MCF 10A (cell line): ENCODE results near the gene ADAM10. TPM values are rescaled to one million over a fixed set of nuclear protein-coding genes. Genes with fewer than 3 reads are reported as not detected.

Experiments
- BruUV-seq: library from RNA; stranded (reverse); fragments of 400-500 nt; replicated peaks from 2 replicates; lab custom pipeline; 2021; lab: Mats Ljungman, UMichigan
- CTCF ChIA-PET: fragments of 300-600 bp; sonication (Branson Sonifier 250); formaldehyde crosslinking; extraction: SDS; loops from one replicate; lab custom pipeline; 2021; ENCODE audit warnings: antibody characterized with exemption, inconsistent platforms; lab: Yijun Ruan, JAX
- POLR2A ChIA-PET: fragments of 300-600, 350-650 bp; sonication (Branson Sonifier 250); formaldehyde crosslinking; extraction: SDS; loops from one replicate; lab custom pipeline; 2020; ENCODE audit warnings: antibody characterized with exemption, inconsistent platforms; lab: Yijun Ruan, JAX
- DNase-seq: peaks from one replicate; pipeline ENCODE4 v3.0.0-alpha.2; 2018; ENCODE audit not compliant: unreplicated experiment
- H3K27ac Mint-ChIP-seq: one replicate; pipeline ENCODE4 v1.8.0; 2022; ENCODE audit warnings: mild to moderate bottlenecking, low read depth, mixed read lengths; ENCODE audit not compliant: unreplicated experiment
- H3K27me3 Mint-ChIP-seq: one replicate; pipeline ENCODE4 v1.8.0; 2022; ENCODE audit warnings: mixed read lengths; ENCODE audit not compliant: insufficient read depth, unreplicated experiment
- H3K36me3 Mint-ChIP-seq: one replicate; pipeline ENCODE4 v1.8.0; 2022; ENCODE audit warnings: mild to moderate bottlenecking, moderate library complexity, mixed read lengths; ENCODE audit not compliant: insufficient read depth, unreplicated experiment
- H3K4me1 Mint-ChIP-seq: one replicate; pipeline ENCODE4 v1.8.0; 2022; ENCODE audit warnings: mixed read lengths; ENCODE audit not compliant: insufficient read depth, unreplicated experiment
- H3K4me3 Mint-ChIP-seq: one replicate; pipeline ENCODE4 v1.8.0; 2022; ENCODE audit warnings: mild to moderate bottlenecking, moderate library complexity, mixed read lengths; ENCODE audit not compliant: unreplicated experiment
- H3K9me3 Mint-ChIP-seq: one replicate; pipeline ENCODE4 v1.8.0; 2022; ENCODE audit warnings: mixed read lengths; ENCODE audit not compliant: unreplicated experiment
- intact Hi-C: fragments of 100-400 bp; cut with micrococcal nuclease; formaldehyde crosslinking; loops from 2 replicates; pipeline ENCODE4 v1.14.1; 2022
- total RNA-seq: library from RNA; stranded (reverse); gene quantifications from 2 replicates; pipeline ENCODE4 v1.2.3, GENCODE V29; 2022
- TF ChIP-seq, protein P1 (sequence below): fragments of 200-600 bp; IDR thresholded peaks from one replicate; pipeline ENCODE4 v1.8.0; 2022; ENCODE audit warnings: antibody characterized with exemption, mild to moderate bottlenecking; ENCODE audit not compliant: unreplicated experiment

The ADAM10 gene
- total RNA-seq, 1 experiment from 2014 or later, result 87.5 TPM

DNA sequence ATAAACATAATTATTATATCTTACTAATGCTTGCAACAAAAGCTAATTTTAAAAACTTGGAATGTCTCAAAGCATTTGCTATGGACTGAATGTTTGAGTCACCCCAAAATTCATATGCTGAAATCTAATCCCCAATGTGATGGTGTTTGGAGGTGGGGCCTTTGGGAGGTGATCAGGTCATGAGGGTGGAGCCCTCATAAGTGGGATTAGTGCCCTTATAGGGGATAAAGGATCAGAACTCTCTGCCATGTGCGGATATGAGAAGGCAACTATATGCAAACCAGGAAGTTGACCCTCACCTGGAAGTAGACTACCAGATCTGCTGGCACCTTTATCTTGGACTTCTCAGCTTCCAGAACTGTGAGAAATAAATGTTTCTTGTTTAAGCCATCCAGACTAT, 180.1 kb downstream of the ADAM10 start:
- CTCF ChIA-PET, result no interaction called here
- Mint-ChIP-seq H3K9me3 (no peaks in the 10 kb centered on the region), H3K36me3 (no peaks in the 10 kb centered on the region), H3K27me3 (no peaks in the 10 kb centered on the region), H3K4me1 (no peaks in the 10 kb centered on the region), H3K27ac (no peak overlapping the region), H3K4me3 (no peak overlapping the region)
- TF ChIP-seq, protein P1, sequence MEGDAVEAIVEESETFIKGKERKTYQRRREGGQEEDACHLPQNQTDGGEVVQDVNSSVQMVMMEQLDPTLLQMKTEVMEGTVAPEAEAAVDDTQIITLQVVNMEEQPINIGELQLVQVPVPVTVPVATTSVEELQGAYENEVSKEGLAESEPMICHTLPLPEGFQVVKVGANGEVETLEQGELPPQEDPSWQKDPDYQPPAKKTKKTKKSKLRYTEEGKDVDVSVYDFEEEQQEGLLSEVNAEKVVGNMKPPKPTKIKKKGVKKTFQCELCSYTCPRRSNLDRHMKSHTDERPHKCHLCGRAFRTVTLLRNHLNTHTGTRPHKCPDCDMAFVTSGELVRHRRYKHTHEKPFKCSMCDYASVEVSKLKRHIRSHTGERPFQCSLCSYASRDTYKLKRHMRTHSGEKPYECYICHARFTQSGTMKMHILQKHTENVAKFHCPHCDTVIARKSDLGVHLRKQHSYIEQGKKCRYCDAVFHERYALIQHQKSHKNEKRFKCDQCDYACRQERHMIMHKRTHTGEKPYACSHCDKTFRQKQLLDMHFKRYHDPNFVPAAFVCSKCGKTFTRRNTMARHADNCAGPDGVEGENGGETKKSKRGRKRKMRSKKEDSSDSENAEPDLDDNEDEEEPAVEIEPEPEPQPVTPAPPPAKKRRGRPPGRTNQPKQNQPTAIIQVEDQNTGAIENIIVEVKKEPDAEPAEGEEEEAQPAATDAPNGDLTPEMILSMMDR, result no peak
- no peak for DNase-seq
- POLR2A ChIA-PET, result no interaction called here
- intact Hi-C loops, result no loop called here
- BruUV-seq, result no TSS peak

- intact Hi-C loops, result no loop called here
- H3K36me3 Mint-ChIP-seq, result no peaks in the 10 kb centered on the region
- no peaks in the 10 kb centered on the region for H3K4me1 Mint-ChIP-seq
- H3K4me3 Mint-ChIP-seq, result no peak overlapping the region
- no TSS peak for BruUV-seq
- no peaks in the 10 kb centered on the region for H3K27me3 Mint-ChIP-seq
- TF ChIP-seq, protein P1, result no peak
- CTCF ChIA-PET, result interaction anchor here (0.6 to 0.8 kb wide), 3 partner anchors 9 to 334 kb away, joined by 3 to 4 read pairs (median 3); no protein-coding TSS in a partner anchor
- DNase-seq, result no peak
- no peaks in the 10 kb centered on the region for H3K9me3 Mint-ChIP-seq
- POLR2A ChIA-PET, result interaction anchor here (0.7 to 0.8 kb wide), 2 partner anchors 33 to 136 kb away, joined by 3 to 4 read pairs; no protein-coding TSS in a partner anchor
- H3K27ac Mint-ChIP-seq, result no peak overlapping the region
Measured at GRCh38 chr15:58568157-58568571, 181.3 kb downstream of the ADAM10 start.

DNA sequence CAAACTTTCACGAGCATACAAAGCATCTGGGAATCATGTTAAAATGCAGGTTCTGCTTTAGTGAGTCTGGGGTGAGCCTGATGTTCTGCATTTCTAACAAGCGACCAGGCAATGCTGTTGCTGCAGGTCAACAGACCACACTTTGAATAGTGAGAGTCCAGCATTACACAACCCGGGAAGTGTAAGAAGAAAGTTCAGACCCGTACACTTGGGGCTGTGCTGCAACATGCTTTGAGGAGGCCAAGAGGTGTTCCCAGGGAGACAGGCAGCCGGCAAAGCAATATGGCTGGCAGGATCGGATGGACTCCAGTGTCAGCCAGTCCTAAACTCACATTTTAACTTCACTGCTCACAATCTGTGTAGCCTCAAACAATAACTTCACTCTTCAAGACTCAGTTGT, 183.5 kb downstream of the ADAM10 start:
- intact Hi-C loops, result no loop called here
- CTCF ChIA-PET, result no interaction called here
- no peaks in the 10 kb centered on the region for H3K36me3 Mint-ChIP-seq
- no peaks in the 10 kb centered on the region for H3K27me3 Mint-ChIP-seq
- no TSS peak for BruUV-seq
- no peak overlapping the region for H3K4me3 Mint-ChIP-seq
- H3K9me3 Mint-ChIP-seq, result no peaks in the 10 kb centered on the region
- no peaks in the 10 kb centered on the region for H3K4me1 Mint-ChIP-seq
- POLR2A ChIA-PET, result no interaction called here
- no peak for DNase-seq
- TF ChIP-seq, protein P1, result no peak
- H3K27ac Mint-ChIP-seq, result no peak overlapping the region

- Mint-ChIP-seq H3K4me3 (no peak overlapping the region), H3K27me3 (no peaks in the 10 kb centered on the region), H3K4me1 (no peaks in the 10 kb centered on the region), H3K27ac (no peak overlapping the region), H3K9me3 (no peaks in the 10 kb centered on the region), H3K36me3 (no peaks in the 10 kb centered on the region)
- no peak for DNase-seq
- POLR2A ChIA-PET, result interaction anchor here (0.7 kb wide), 1 partner anchor 173 kb away, joined by 3 read pairs; no protein-coding TSS in a partner anchor
- CTCF ChIA-PET, result interaction anchor here (1.0 kb wide), 1 partner anchor 292 kb away, joined by 3 read pairs; no protein-coding TSS in a partner anchor
- intact Hi-C loops, result no loop called here
- no TSS peak for BruUV-seq
- TF ChIP-seq, protein P1, result no peak
Measured at GRCh38 chr15:58565619-58566018, 183.9 kb downstream of the ADAM10 start.
